Measurements from ENCODE around the gene CD4.
"Not testable (repeated sequence)": the region's sequence is repeated elsewhere in the genome, so short reads cannot be mapped to it uniquely, and the experiment has no call there.

CD4 gene

DNA sequence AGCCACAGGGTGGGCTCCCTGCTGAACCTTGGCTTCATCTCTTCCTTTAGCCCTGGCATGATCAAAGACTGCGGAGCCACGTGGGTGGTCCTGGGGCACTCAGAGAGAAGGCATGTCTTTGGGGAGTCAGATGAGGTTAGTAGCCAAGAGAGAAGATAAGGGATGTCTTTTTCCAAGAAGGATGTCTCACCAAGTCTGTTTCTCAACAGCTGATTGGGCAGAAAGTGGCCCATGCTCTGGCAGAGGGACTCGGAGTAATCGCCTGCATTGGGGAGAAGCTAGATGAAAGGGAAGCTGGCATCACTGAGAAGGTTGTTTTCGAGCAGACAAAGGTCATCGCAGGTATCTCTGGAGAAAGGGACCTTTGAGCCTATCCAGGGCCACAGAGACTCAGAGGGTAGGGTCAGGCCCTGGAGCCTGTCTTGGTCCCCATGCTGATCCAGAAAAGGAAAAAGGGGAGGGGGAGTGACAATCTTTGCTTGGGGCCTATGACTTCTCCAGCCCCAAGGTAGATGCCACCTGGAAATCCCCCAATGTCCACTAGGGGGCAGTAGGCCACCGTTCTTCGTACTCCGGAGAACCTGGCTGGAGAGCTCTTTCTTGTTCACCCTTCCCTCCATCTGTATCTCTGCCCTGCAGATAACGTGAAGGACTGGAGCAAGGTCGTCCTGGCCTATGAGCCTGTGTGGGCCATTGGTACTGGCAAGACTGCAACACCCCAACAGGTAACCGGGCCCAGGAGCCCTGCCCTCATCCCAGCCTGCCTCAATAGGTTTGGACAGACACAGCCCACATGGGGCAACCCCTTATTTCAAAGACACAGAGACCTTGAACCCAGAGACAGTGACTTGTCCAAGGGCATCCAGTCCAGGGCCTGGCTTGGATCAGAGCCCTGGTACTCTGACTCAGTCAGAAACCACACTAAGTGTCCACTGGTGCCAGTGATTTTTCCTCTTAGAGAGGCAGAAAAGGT lies 80.0 kb downstream of the CD4 start:
- peak; percentile 36 for DNase-seq

GRCh38 chr12:6870304-6870703 lies 81.0 kb downstream of the CD4 start:
- DNase-seq = not testable (repeated sequence)

All from NCI-H524 treated with DMSO at 0.1 percent for 48 hours (cell line).